Left ventricle myocardium superior (tissue), 1 donor: ENCODE measurements around the gene ANKRD12. TPM values are rescaled to one million over a fixed set of nuclear protein-coding genes. Genes with fewer than 3 reads are reported as not detected.
A peak's percentile ranks its signal among the peaks of the same experiment; 100 is the strongest.

ENCODE experiments used
- ATAC-seq: fragments of 200-7000 bp; cut with Tn5 transposase; one replicate; pipeline ENCODE4 v1.9.1; 2020; ENCODE audit warnings: mild to moderate bottlenecking, moderate library complexity
- DNase-seq: peaks from one replicate; pipeline ENCODE4 v3.0.0-alpha.2; 2020
- intact Hi-C: fragments of 100-400 bp; cut with micrococcal nuclease; formaldehyde crosslinking; loops from one replicate; pipeline ENCODE4 v1.11.0; 2022
- total RNA-seq: library from RNA; stranded (reverse); fragmentation: NEBNext Ultra II Directional; extraction: Animal tissue kit (Norgen Biotek cat#: 25700); gene quantifications from one replicate; pipeline ENCODE4 v1.2.1, GENCODE V29; 2021
- donor health status: DM: no; HTN: yes; CAD: no; lungs with severe emphysema.

ANKRD12 gene
- total RNA-seq, 1 donor from 2014 or later, result 46.1 TPM

- no peak for ATAC-seq
- intact Hi-C loops, result no loop called here
Observed at GRCh38 chr18:9172506-9173127, 36.0 kb downstream of the ANKRD12 start.

GRCh38 chr18:9173770-9174233 is 37.2 kb downstream of the ANKRD12 start:
- ATAC-seq (no peak), DNase-seq (no peak)
- intact Hi-C loops, result no loop called here

More at GRCh38 chr18:9172506-9173127, 36.0 kb downstream of the ANKRD12 start:
- no peak for DNase-seq

GRCh38 chr18:9174302-9174701 is 37.7 kb downstream of the ANKRD12 start:
- DNase-seq (no peak), ATAC-seq (peak; percentile 20)
- intact Hi-C loops, result no loop called here

GRCh38 chr18:9175115-9175514 is 38.5 kb downstream of the ANKRD12 start:
- intact Hi-C loops, result no loop called here
- DNase-seq, result no peak
- ATAC-seq, result peak; percentile 13

GRCh38 chr18:9177031-9177430 is 40.5 kb downstream of the ANKRD12 start:
- DNase-seq, result no peak
- ATAC-seq, result peak; percentile 36
- intact Hi-C loops, result no loop called here

DNA sequence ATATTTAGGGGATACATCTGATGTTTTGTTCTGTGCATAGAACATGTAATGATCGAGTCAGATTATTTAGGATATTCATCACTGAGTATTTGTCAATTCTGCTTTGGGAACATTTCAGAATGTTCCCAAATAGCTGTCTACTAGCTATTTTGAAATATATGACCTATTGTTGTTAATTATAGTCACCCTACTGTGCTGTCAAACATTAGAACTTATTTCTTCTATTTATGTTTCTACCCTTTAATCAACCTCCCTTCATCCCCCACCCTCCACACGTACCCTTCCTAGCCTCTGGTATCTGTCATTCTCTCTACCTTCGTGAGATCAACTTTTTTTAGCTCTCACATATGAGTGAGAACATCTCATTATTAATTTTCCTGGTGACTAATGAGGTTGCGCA is 40.9 kb downstream of the ANKRD12 start:
- ATAC-seq (peak; percentile 70), DNase-seq (no peak)
- intact Hi-C loops, result no loop called here

DNA sequence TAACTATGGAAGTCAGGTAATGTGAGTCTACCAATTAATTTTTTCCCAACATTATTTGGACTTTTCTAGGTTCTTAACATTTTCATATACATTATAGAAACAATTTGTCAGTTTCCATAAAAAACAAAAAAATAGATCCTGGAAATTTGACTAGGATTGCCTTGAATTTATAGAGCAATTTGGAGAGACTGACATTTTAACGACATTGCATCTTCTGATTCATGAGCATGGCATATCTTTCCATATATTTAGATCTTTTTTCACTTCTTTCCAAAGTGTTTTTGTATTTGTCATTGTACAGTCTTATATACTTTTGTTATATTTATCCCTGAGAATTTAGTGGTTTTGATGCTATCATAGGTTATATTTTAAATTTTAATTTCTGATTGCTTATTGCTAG is 42.0 kb downstream of the ANKRD12 start:
- ATAC-seq (no peak), DNase-seq (no peak)
- intact Hi-C loops, result no loop called here

GRCh38 chr18:9181275-9181674 is 44.7 kb downstream of the ANKRD12 start:
- intact Hi-C loops, result no loop called here

GRCh38 chr18:9182852-9183399 is 46.3 kb downstream of the ANKRD12 start:
- ATAC-seq (no peak), DNase-seq (no peak)
- intact Hi-C loops, result no loop called here

More at GRCh38 chr18:9181275-9181674, 44.7 kb downstream of the ANKRD12 start:
- DNase-seq, result no peak
- ATAC-seq, result no peak

- no peak for DNase-seq
- intact Hi-C loops, result no loop called here
- peak; percentile 26 for ATAC-seq
Observed at GRCh38 chr18:9184998-9185613, 48.5 kb downstream of the ANKRD12 start.

GRCh38 chr18:9188359-9189231 is 52.0 kb downstream of the ANKRD12 start:
- DNase-seq (no peak), ATAC-seq (no peak)
- intact Hi-C loops, result no loop called here

DNA sequence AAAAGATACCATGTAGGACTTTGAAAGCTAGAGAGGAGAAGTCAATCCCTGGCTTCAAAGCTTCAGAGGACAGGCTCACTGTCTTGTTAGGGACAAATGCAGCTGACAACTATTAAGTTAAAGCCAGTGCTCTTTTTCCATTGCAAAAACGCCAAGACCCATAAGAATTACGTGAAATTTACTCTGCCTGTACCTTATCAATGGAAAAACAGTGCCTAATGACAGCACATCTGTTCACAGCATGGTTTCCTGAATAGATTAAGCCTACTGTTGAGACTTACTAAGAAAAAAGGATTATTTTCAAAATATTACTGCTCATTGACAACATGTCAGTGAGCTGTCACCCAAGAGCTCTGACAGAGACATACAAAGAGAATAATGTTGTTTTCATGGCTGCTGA is 52.9 kb downstream of the ANKRD12 start:
- intact Hi-C loops, result no loop called here
- ATAC-seq, result no peak
- DNase-seq, result no peak

DNA sequence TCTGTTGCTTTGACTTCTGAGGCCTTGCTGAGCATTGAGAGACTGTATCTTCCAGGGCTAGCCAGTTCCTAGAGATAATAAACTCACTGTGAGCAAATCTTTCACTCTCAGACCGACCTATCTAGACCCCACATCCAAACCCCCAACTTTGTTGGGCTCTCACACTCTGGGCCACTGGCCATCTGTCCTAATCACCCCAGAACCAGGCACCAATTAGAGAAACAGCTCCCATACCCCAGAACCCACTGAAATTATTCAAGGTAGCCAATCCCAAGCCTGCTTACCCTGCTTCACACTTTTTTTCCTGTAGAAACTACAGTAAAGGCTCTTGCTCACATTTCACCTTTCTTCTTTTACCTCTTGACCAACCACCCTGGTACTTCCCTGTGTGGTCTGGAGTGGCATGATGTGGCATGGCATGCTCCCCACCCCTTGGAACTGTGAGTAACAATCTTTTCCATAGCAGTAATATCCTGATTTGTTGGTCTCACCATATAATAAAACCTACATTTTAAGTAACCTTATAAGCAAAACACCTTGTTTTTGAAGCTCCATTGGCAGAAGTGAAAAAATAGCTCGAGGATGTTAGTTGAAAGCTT is 55.2 kb downstream of the ANKRD12 start:
- intact Hi-C loops, result no loop called here
- no peak for ATAC-seq
- no peak for DNase-seq

DNA sequence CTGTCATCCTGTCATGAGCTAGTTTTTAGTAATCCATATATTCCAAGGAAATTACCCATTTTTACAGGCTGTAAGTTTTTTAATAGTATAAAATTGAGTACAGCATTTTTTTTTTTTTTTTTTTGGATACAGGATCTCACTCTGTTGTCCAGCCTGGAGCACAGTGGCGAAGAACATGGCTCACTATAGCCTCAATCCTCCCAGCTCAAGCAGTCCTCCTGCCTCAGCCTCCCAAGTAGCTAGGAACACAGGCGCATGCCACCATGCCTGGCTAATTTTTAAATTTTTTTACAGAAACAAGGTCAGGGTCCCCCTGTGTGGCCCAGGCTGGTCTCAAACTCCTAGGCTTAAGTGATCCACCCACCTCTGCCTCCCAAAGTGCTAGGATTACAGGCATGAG is 56.5 kb downstream of the ANKRD12 start:
- DNase-seq, result no peak
- intact Hi-C loops, result no loop called here
- no peak for ATAC-seq

DNA sequence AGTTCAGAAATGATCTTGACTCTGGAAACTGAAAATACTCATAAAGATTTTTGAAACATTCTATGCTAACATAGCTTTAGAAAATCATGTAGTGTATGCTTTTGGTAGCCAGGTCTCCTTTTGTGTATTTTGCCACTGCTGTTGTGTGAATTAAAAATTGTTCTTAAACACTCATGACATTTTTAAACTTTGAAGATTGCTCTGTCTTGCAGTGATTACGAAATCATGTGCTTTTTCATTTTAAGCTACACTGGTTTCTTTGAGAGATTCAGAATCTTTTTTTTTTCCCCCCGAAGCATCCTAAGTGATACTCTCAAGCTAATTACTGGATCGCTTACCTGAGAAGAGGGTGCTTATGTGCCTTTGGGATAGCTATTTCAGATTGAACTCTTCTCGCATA is 60.0 kb downstream of the ANKRD12 start:
- no peak for DNase-seq
- intact Hi-C loops, result no loop called here

DNA sequence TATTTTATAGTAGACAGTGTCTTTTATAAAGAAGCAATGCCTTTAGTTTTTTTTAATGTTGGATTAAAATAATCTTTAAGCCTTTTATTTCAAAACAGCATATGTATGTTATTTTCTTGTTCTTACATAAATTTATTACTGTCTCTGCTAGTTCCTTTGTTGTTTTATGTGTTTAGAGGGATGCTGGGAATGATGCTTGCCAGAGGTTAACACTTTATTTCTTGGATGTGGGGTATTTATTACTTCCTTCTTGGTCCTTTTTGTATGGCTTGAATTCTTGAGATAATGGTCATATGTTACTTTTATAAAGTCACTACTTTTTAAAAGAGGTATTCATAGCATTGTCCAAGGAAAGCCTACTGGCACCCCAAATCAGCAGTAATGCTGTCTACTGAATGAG is 63.1 kb downstream of the ANKRD12 start:
- DNase-seq (no peak), ATAC-seq (no peak)
- intact Hi-C loops, result no loop called here

More for the DNA sequence above, 60.0 kb downstream of the ANKRD12 start:
- no peak for ATAC-seq

DNA sequence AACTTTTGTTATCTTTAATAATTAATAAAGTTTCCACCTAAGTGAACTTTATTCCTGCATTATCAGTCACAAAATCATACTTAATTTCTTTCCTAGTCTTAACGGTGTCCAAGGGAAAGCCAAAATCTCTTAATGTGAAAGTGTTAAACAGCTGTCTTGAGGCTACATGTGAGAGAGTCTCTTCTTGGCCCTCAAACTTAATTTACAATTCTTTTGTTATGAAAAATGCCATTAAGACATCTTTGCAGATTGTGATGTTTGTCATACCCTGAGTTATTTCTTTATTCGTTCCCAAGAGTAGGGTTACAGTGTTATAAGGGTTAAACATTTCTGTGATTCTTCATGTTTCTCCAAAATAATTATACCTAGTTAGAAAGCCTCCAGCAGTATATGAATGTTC is 64.6 kb downstream of the ANKRD12 start:
- no peak for ATAC-seq
- no peak for DNase-seq
- intact Hi-C loops, result no loop called here

GRCh38 chr18:9204659-9205058 is 68.1 kb downstream of the ANKRD12 start:
- intact Hi-C loops, result no loop called here
- ATAC-seq (no peak), DNase-seq (no peak)

DNA sequence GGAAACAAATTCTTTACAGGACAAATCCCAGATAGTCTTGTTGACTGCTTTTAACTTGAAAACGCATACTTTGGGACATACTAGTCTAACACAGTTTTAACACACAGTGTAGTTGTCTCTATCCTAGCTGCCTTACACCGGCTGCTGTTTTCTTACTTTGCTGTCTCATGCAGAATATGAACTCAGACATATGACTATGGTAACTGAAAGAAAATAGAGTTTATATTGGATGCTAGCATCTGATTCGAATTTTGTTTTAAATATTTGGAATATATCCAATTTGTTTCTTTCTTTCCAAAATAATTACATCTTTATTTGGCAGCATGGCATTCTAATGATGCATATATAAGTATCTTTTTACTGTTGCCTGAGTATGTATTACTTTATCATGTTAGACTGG is 69.8 kb downstream of the ANKRD12 start:
- intact Hi-C loops, result no loop called here
- ATAC-seq (no peak), DNase-seq (no peak)

DNA sequence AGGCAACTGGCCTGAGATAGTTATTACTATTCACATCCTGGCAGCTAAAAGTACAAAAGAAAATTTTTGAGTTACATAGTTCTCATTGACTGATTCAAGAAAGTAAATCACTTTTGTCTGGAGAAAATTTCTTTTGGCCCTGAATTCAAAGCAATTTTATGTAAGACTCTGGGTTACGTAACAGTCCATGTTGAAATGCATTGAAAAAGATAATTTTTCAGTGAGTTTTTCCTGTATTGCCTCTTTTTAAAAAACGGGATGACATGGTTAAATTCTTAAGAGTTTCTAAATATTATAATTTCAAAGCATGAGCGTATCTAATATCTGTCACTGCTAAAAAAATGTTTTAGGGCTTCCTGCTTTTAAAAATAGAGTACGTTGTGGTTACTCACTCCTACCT is 72.7 kb downstream of the ANKRD12 start:
- ATAC-seq (no peak), DNase-seq (no peak)
- intact Hi-C loops, result no loop called here
